Naive B cell (primary cell): ENCODE data around the gene CTNNBIP1. TPM values are rescaled to one million over a fixed set of nuclear protein-coding genes. Genes with fewer than 3 reads are reported as not detected.

Source experiments
- ATAC-seq, 2 donors: fragments of 150-1000 bp; cut with Tn5 transposase; 2 replicates each; pipeline ENCODE4 v1.10.0; 2021; ENCODE audit warnings: low read depth in 2 of 2, mild to moderate bottlenecking in 2 of 2, moderate library complexity in 2 of 2
- DNase-seq: peaks from one replicate; pipeline ENCODE4 v3.0.0; 2022
- H3K27ac Mint-ChIP-seq, 6 donors: one replicate each; pipeline ENCODE4 v1.8.0; 2020 to 2022; ENCODE audit warnings: mild to moderate bottlenecking in 6 of 6, mixed read lengths in 6 of 6, moderate library complexity in 5 of 6, inconsistent platforms in 2 of 6
- H3K27me3 Mint-ChIP-seq, 3 donors: one replicate each; pipeline ENCODE4 v1.8.0; 2021 to 2022; ENCODE audit warnings: mixed read lengths in 3 of 3, mild to moderate bottlenecking in 1 of 3
- H3K36me3 Mint-ChIP-seq, 2 donors: one replicate each; pipeline ENCODE4 v1.8.0; 2020 to 2022; ENCODE audit warnings: mixed read lengths in 2 of 2, inconsistent platforms in 1 of 2, mild to moderate bottlenecking in 1 of 2
- H3K4me1 Mint-ChIP-seq, 3 donors: one replicate each; pipeline ENCODE4 v1.8.0; 2020 to 2022; ENCODE audit warnings: mixed read lengths in 3 of 3, inconsistent platforms in 1 of 3, mild to moderate bottlenecking in 1 of 3, moderate library complexity in 1 of 3
- H3K4me3 Mint-ChIP-seq, 8 donors: one replicate each; pipeline ENCODE4 v1.8.0; 2020 to 2022; ENCODE audit warnings: mild to moderate bottlenecking in 8 of 8, mixed read lengths in 8 of 8, moderate library complexity in 8 of 8, inconsistent platforms in 2 of 8
- H3K9me3 Mint-ChIP-seq, 7 donors: one replicate each; pipeline ENCODE4 v1.8.0; 2020 to 2022; ENCODE audit warnings: mixed read lengths in 7 of 7, mild to moderate bottlenecking in 5 of 7, inconsistent platforms in 2 of 7, moderate library complexity in 1 of 7
- polyA plus RNA-seq, 6 donors: library from polyadenylated mRNA; unstranded; fragments of 300-500 nt; fragmentation: Illumina TruSeq; gene quantifications; one replicate each; pipeline ENCODE4 v1.2.3, GENCODE V29; 2021; ENCODE audit warnings: low read depth in 6 of 6

CTNNBIP1 gene
- polyA plus RNA-seq, 6 donors from 2014 or later: 7.4 to 13.4 (median 8.6) TPM

DNA sequence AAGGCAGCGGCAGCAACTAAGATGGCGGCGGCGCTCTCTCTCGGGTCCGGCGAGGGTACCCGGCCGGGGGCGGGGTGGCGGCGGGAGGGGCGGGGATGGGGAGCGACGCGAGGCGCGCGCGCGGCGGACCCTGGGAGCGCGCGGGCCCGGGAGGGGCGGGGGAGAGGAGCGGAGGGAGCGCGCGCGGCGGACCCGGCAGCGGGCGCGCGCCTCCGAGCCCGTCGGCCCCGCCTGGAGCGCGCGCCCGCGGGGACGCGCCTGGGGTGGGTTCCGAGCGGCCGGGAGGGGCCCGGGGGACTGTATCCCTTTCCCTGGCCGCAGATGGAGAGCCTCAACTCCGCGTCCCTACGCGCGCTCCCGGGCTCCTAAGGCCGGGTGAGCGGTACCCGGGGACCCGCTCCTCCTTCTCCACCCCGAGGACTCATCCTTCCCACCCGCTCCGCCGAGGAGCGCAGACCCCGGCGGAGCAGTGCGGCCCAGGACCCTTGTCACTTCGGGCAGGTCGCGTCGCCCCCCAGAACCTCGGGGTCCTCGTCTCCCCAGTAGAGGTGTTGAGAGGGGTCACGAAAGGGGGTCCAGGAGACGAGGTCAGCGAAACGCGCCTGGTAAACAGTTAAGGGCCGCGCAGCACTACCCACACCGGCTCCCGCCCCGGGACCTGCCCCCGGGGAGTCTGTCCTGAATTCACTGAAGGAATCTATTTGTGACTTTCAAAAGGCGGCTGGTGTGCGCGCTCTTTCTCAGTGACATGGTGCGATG, 85.9 kb downstream of the CTNNBIP1 start, which contains the start of gene CLSTN1:
Gene CLSTN1 (minus strand): TSS at position 23 of the 759 bp plus-strand sequence. CDS start 232 bp downstream, outside the sequence.
- peaks cover 28 to 43% (median 34%) of the 10 kb centered on the region in 3 donors for H3K4me1 Mint-ChIP-seq
- ATAC-seq (peak; percentile 78 to 79), DNase-seq (peak; percentile 77)
- no peaks in the 10 kb centered on the region for H3K27me3 Mint-ChIP-seq
- H3K4me3 Mint-ChIP-seq: peak within 1 kb of the TSS; percentile 87 to 98 (median 96)
- H3K27ac Mint-ChIP-seq: peak within 1 kb of the TSS; percentile 63 to 85 (median 78)
- H3K36me3 Mint-ChIP-seq: no peaks in the 10 kb centered on the region
- H3K9me3 Mint-ChIP-seq: no peaks in the 10 kb centered on the region

DNA sequence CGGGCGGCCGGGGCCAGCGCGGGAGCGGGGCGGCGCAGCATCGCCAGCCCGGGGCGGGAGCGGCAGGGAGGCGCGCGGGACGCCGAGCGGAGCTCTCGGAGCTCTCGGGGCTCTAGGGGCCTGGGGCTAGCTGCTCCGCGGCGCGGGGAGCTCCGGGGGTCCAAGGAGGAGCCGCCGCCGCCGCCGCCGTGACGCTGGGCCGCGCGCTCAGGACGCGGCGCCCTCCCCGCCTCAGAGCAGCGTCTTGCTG, 86.5 kb downstream of the CTNNBIP1 start:
- Mint-ChIP-seq H3K4me3 (peak overlapping the region; percentile 25 to 96 (median 74)), H3K4me1 (peaks cover 28 to 47% (median 38%) of the 10 kb centered on the region in 3 donors), H3K27ac (peak overlapping the region in 1 of 6 donors; percentile 59), H3K9me3 (no peaks in the 10 kb centered on the region), H3K27me3 (no peaks in the 10 kb centered on the region), H3K36me3 (no peaks in the 10 kb centered on the region)
- no peak for DNase-seq
- ATAC-seq: peak; percentile 13 to 17

GRCh38 chr1:9822897-9823692, 87.0 kb downstream of the CTNNBIP1 start:
- Mint-ChIP-seq H3K36me3 (no peaks in the 10 kb centered on the region), H3K27ac (peak overlapping the region; percentile 7 to 82 (median 45)), H3K4me1 (peaks cover 28 to 52% (median 38%) of the 10 kb centered on the region in 3 donors), H3K27me3 (no peaks in the 10 kb centered on the region), H3K9me3 (no peaks in the 10 kb centered on the region), H3K4me3 (peak overlapping the region; percentile 87 to 98 (median 96))
- DNase-seq (peak; percentile 17), ATAC-seq (peak; percentile 3 to 5)

- peak overlapping the region; percentile 87 to 98 (median 96) for H3K4me3 Mint-ChIP-seq
- peak overlapping the region in 4 of 6 donors; percentile 49 to 82 (median 72) for H3K27ac Mint-ChIP-seq
- H3K9me3 Mint-ChIP-seq: no peaks in the 10 kb centered on the region
- no peak for ATAC-seq
- H3K27me3 Mint-ChIP-seq: no peaks in the 10 kb centered on the region
- peaks cover 28 to 55% (median 38%) of the 10 kb centered on the region in 3 donors for H3K4me1 Mint-ChIP-seq
- DNase-seq: no peak
- H3K36me3 Mint-ChIP-seq: no peaks in the 10 kb centered on the region
These were observed 87.6 kb downstream of the CTNNBIP1 start for GRCh38 chr1:9822490-9822889.

DNA sequence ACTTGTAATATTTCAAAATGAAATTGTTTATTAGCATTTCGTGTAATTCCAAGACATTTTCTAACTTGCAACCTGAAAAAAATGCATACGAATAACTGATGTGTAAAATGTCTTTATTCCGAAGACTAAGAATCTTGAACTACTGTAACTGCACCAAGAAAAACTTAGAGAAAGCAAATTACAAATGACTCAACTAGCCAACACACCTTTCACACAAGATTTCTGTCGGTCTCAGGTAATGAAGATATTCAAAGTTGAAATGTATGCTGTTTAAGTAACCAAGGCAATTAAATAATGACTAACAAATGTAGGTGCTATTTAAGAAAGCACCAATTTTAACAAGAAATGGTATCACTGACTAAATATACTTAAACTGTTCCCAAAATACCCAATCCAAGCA, 88.4 kb downstream of the CTNNBIP1 start:
- DNase-seq: no peak
- Mint-ChIP-seq H3K27me3 (no peaks in the 10 kb centered on the region), H3K36me3 (no peaks in the 10 kb centered on the region), H3K4me1 (peaks cover 28 to 56% (median 38%) of the 10 kb centered on the region in 3 donors), H3K27ac (no peak overlapping the region), H3K9me3 (no peaks in the 10 kb centered on the region), H3K4me3 (peak overlapping the region in 6 of 8 donors; percentile 35 to 97 (median 95))
- no peak for ATAC-seq

DNA sequence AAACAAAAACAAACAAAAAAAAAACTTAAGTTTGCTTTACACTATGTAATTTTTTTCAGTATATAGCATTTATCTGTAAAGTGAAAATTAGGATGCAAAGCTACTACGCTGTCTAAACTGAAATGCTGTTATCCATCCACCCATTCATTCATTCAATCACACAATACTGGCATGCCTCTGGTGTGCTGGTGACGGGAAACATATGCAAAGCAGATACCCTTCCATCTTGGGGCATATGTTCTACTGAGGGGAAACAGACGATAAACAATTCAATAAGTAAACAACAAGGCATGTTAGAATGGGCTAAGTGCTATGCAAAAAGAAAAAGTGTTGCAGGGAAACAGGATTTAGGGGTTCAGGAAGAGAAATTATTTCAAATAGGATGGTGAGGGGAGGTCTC, 89.5 kb downstream of the CTNNBIP1 start:
- Mint-ChIP-seq H3K4me1 (peaks cover 28 to 58% (median 40%) of the 10 kb centered on the region in 3 donors), H3K27me3 (no peaks in the 10 kb centered on the region), H3K27ac (no peak overlapping the region), H3K9me3 (no peaks in the 10 kb centered on the region), H3K4me3 (peak overlapping the region in 4 of 8 donors; percentile 32 to 83 (median 56)), H3K36me3 (no peaks in the 10 kb centered on the region)
- no peak for ATAC-seq
- no peak for DNase-seq

GRCh38 chr1:9817734-9818133, 92.3 kb downstream of the CTNNBIP1 start:
- Mint-ChIP-seq H3K4me1 (peaks cover 22 to 65% (median 39%) of the 10 kb centered on the region in 3 donors), H3K36me3 (no peaks in the 10 kb centered on the region), H3K27me3 (no peaks in the 10 kb centered on the region), H3K27ac (peak overlapping the region in 1 of 6 donors; percentile 30), H3K9me3 (no peaks in the 10 kb centered on the region), H3K4me3 (no peak overlapping the region)
- DNase-seq: no peak
- no peak for ATAC-seq

DNA sequence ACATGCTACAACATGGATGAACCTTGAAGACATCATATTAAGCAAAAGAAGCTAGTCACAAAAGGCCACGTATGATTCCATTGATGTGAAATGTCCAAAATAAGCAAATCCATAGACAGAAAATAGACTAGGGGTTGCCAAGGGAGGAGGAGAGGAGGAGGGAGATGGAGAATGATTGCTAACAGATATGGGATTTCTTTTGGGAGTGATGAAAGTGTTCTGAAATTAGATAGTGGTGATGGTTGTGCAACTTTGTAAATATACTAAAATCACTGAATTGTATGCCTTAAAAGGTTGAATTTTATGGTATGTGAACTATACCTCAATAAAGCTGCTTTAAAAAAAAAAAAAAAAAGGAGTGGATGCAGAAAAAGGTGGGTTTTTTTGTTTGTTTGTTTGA, 93.9 kb downstream of the CTNNBIP1 start:
- peaks cover 15 to 57% (median 33%) of the 10 kb centered on the region in 3 donors for H3K4me1 Mint-ChIP-seq
- no peak for DNase-seq
- H3K36me3 Mint-ChIP-seq: no peaks in the 10 kb centered on the region
- no peaks in the 10 kb centered on the region for H3K9me3 Mint-ChIP-seq
- no peak overlapping the region for H3K27ac Mint-ChIP-seq
- no peak overlapping the region for H3K4me3 Mint-ChIP-seq
- no peaks in the 10 kb centered on the region for H3K27me3 Mint-ChIP-seq
- no peak for ATAC-seq

DNA sequence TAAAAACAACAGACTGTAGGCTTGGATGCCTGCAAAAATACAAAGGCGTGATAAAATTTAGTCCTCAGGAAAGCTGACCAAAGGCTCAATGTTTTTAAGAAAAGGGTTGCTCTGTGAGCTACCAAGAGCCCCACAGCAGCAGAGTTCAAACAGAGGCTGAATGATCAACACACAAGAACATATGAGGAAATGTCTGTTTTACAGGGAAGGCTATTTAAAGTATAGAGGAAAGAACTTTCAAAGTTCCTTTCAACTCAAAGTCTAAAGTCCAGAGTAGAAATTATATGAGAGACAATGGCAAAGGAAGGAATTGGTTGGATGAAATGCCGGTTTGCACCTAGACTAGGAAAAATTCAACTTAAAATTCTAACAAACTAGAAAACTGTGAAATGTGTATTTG, 94.9 kb downstream of the CTNNBIP1 start:
- Mint-ChIP-seq H3K4me3 (no peak overlapping the region), H3K36me3 (no peaks in the 10 kb centered on the region), H3K27me3 (no peaks in the 10 kb centered on the region), H3K9me3 (no peaks in the 10 kb centered on the region), H3K27ac (peak overlapping the region in 1 of 6 donors; percentile 80), H3K4me1 (peaks cover 15 to 52% (median 33%) of the 10 kb centered on the region in 3 donors)
- DNase-seq (no peak), ATAC-seq (no peak)

GRCh38 chr1:9814619-9815018, 95.5 kb downstream of the CTNNBIP1 start:
- H3K4me1 Mint-ChIP-seq: peaks cover 19 to 53% (median 38%) of the 10 kb centered on the region in 3 donors
- H3K4me3 Mint-ChIP-seq: no peak overlapping the region
- ATAC-seq (no peak), DNase-seq (no peak)
- H3K36me3 Mint-ChIP-seq: no peaks in the 10 kb centered on the region
- peak overlapping the region in 1 of 6 donors; percentile 80 for H3K27ac Mint-ChIP-seq
- H3K9me3 Mint-ChIP-seq: no peaks in the 10 kb centered on the region
- no peaks in the 10 kb centered on the region for H3K27me3 Mint-ChIP-seq

GRCh38 chr1:9811239-9811966, 98.7 kb downstream of the CTNNBIP1 start:
- H3K27me3 Mint-ChIP-seq: no peaks in the 10 kb centered on the region
- no peaks in the 10 kb centered on the region for H3K9me3 Mint-ChIP-seq
- no peak overlapping the region for H3K4me3 Mint-ChIP-seq
- no peaks in the 10 kb centered on the region for H3K36me3 Mint-ChIP-seq
- ATAC-seq: no peak
- H3K27ac Mint-ChIP-seq: peak overlapping the region in 2 of 6 donors; percentile 26 to 32
- H3K4me1 Mint-ChIP-seq: peaks cover 34 to 64% (median 54%) of the 10 kb centered on the region in 3 donors
- no peak for DNase-seq

GRCh38 chr1:9809100-9809510, 101.0 kb downstream of the CTNNBIP1 start:
- Mint-ChIP-seq H3K27me3 (no peaks in the 10 kb centered on the region), H3K36me3 (no peaks in the 10 kb centered on the region), H3K4me1 (peaks cover 28 to 67% (median 50%) of the 10 kb centered on the region in 3 donors), H3K4me3 (peak overlapping the region in 5 of 8 donors; percentile 21 to 74 (median 42)), H3K9me3 (no peaks in the 10 kb centered on the region), H3K27ac (peak overlapping the region in 5 of 6 donors; percentile 22 to 87 (median 75))
- peak; percentile 58 to 70 for ATAC-seq
- DNase-seq: peak; percentile 16

DNA sequence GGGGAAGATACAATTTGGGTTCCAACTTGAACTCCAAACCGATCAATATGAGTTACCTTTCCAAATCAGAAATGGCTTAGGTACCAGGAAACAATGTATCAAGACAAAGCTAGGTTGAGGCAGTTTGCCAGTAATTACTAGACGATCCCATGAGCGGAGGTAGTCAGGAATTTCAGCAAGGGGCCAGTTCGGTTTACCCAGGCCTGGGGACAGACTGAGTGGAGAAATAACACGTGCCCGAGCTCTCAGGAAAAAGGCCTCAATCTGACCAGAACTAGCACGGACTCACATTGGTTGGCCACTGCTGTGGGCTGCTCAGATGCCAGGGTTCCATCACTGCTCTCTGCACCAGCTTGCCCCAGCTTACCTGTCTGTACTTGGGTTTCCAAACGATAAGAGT, 101.6 kb downstream of the CTNNBIP1 start:
- no peak for ATAC-seq
- H3K36me3 Mint-ChIP-seq: no peaks in the 10 kb centered on the region
- peak overlapping the region in 2 of 8 donors; percentile 44 to 53 for H3K4me3 Mint-ChIP-seq
- H3K4me1 Mint-ChIP-seq: peaks cover 28 to 61% (median 45%) of the 10 kb centered on the region in 3 donors
- H3K27me3 Mint-ChIP-seq: no peaks in the 10 kb centered on the region
- no peaks in the 10 kb centered on the region for H3K9me3 Mint-ChIP-seq
- DNase-seq: no peak
- H3K27ac Mint-ChIP-seq: peak overlapping the region in 3 of 6 donors; percentile 61 to 87 (median 77)
